ENCODE measurements around the gene TIMM10B. TPM values are rescaled to one million over a fixed set of nuclear protein-coding genes. Genes with fewer than 3 reads are reported as not detected.

Gene TIMM10B
- 34.2 and 37.5 TPM in 2 replicates for total RNA-seq
- long read RNA-seq, transcript TIMM10B-201 (3 exons, 2,840 nt), result major isoform, 82 of 85 reads
- long read RNA-seq, partial matches to known transcripts, result 0 of 85 reads
- long read RNA-seq, other reads (novel, unspliced or antisense), result 0 of 85 reads

GRCh38 chr11:6481012-6481923 lies at the start of gene TIMM10B, which contains the start of gene ARFIP2:
Gene TIMM10B, plus strand, starts transcription at chr11:6481501. Its CDS starts 16 bp downstream, at chr11:6481517.
Gene ARFIP2, minus strand, starts transcription at chr11:6481331. Its CDS starts 910 bp downstream, at chr11:6480421.
- Mint-ChIP-seq H3K4me3 (ENCODE audit: low read depth) (peak within 1 kb of the TSS; percentile 97), H3K9me3 (ENCODE audit: low read depth) (no peaks in the 10 kb centered on the region), H3K27ac (peak within 1 kb of the TSS; percentile 98), H3K27me3 (no peaks in the 10 kb centered on the region), H3K36me3 (ENCODE audit: insufficient read depth) (peaks cover 20% of the 10 kb centered on the region), H3K4me1 (ENCODE audit: low read depth) (peaks cover 19% of the 10 kb centered on the region)
- DNase-seq (ENCODE audit: low spot score, unreplicated experiment), result peak; percentile 90
- no peak for TF ChIP-seq CTCF (IDR thresholded peaks at IDR 0.05; ENCODE audit: unreplicated experiment)

DNA sequence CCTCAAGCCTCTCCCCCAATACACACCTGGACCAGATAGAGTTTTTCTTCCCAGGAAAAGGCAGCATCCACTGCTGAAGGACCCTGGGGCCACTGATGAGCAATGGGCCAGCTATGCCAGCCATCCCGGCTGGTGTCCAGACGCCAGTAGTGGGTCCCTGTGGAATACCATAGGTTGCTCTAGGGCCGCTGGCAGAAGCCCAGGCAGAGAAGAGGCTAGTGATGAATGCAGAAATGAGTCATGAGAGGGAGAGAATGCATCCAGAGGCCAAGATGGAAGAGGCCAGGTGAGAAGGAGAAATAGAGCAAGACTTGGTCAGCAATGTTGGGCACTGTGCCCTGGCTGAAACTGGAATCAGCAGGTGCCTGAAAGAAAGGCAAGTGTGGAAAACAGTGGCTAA lies 49.4 kb upstream of the TIMM10B start:
- Mint-ChIP-seq H3K4me1 (ENCODE audit: low read depth) (peaks cover 5% of the 10 kb centered on the region), H3K4me3 (ENCODE audit: low read depth) (no peak overlapping the region), H3K9me3 (ENCODE audit: low read depth) (no peaks in the 10 kb centered on the region), H3K27ac (no peak overlapping the region), H3K27me3 (peaks cover 58% of the 10 kb centered on the region), H3K36me3 (ENCODE audit: insufficient read depth) (no peaks in the 10 kb centered on the region)
- no peak for TF ChIP-seq CTCF (IDR thresholded peaks at IDR 0.05; ENCODE audit: unreplicated experiment)
- no peak for DNase-seq (ENCODE audit: low spot score, unreplicated experiment)

- no peaks in the 10 kb centered on the region for H3K9me3 Mint-ChIP-seq (ENCODE audit: low read depth)
- no peak for TF ChIP-seq CTCF (IDR thresholded peaks at IDR 0.05; ENCODE audit: unreplicated experiment)
These were observed 47.2 kb upstream of the TIMM10B start for GRCh38 chr11:6433998-6434660.

GRCh38 chr11:6437423-6437822 lies 43.9 kb upstream of the TIMM10B start:
- no peak overlapping the region for H3K27ac Mint-ChIP-seq
- H3K4me1 Mint-ChIP-seq (ENCODE audit: low read depth), result peaks cover 10% of the 10 kb centered on the region
- H3K4me3 Mint-ChIP-seq (ENCODE audit: low read depth), result no peak overlapping the region
- H3K36me3 Mint-ChIP-seq (ENCODE audit: insufficient read depth), result no peaks in the 10 kb centered on the region
- H3K27me3 Mint-ChIP-seq, result peaks cover 22% of the 10 kb centered on the region
- no peaks in the 10 kb centered on the region for H3K9me3 Mint-ChIP-seq (ENCODE audit: low read depth)
- no peak for TF ChIP-seq CTCF (IDR thresholded peaks at IDR 0.05; ENCODE audit: unreplicated experiment)
- no peak for DNase-seq (ENCODE audit: low spot score, unreplicated experiment)

More at GRCh38 chr11:6433998-6434660, 47.2 kb upstream of the TIMM10B start:
- no peaks in the 10 kb centered on the region for H3K36me3 Mint-ChIP-seq (ENCODE audit: insufficient read depth)
- no peak overlapping the region for H3K4me3 Mint-ChIP-seq (ENCODE audit: low read depth)
- peak overlapping the region; percentile 56 for H3K27ac Mint-ChIP-seq
- peaks cover 45% of the 10 kb centered on the region for H3K27me3 Mint-ChIP-seq
- peaks cover 5% of the 10 kb centered on the region for H3K4me1 Mint-ChIP-seq (ENCODE audit: low read depth)
- no peak for DNase-seq (ENCODE audit: low spot score, unreplicated experiment)

- Mint-ChIP-seq H3K27ac (no peak overlapping the region), H3K36me3 (ENCODE audit: insufficient read depth) (no peaks in the 10 kb centered on the region), H3K4me3 (ENCODE audit: low read depth) (no peak overlapping the region), H3K9me3 (ENCODE audit: low read depth) (no peaks in the 10 kb centered on the region), H3K4me1 (ENCODE audit: low read depth) (peaks cover 10% of the 10 kb centered on the region), H3K27me3 (peaks cover 16% of the 10 kb centered on the region)
- no peak for TF ChIP-seq CTCF (IDR thresholded peaks at IDR 0.05; ENCODE audit: unreplicated experiment)
- DNase-seq (ENCODE audit: low spot score, unreplicated experiment), result no peak
These were observed 43.3 kb upstream of the TIMM10B start for GRCh38 chr11:6437993-6438392.

Data from progenitor cell of endocrine pancreas (in vitro differentiated cells).